Upper lobe of left lung (tissue), 4 donors: ENCODE results near the gene GALR3.

ENCODE experiments used
- CTCF ChIP-seq, 6 experiments: fragments of 450-650 bp in 4 of 6; fragments of 200-600 bp in 2 of 6; sonication (generic) in 2 of 6; IDR thresholded peaks; one replicate each; pipeline ENCODE4 v1.5.1; 2016 to 2019; ENCODE audit warnings: antibody characterized with exemption in 6 of 6
- POLR2A ChIP-seq, 4 donors: fragments of 450-650 bp; IDR thresholded peaks; one replicate each; pipeline ENCODE4 v1.5.1; 2016 to 2017; ENCODE audit warnings: antibody characterized with exemption in 4 of 4, mild to moderate bottlenecking in 2 of 4
- POLR2AphosphoS5 ChIP-seq, 2 donors: sonication (generic); formaldehyde crosslinking; IDR thresholded peaks; one replicate each; pipeline ENCODE4 v1.5.1; 2017; ENCODE audit warnings: antibody characterized with exemption in 2 of 2

- TF ChIP-seq CTCF (IDR thresholded peaks at IDR 0.05) (no peak), POLR2AphosphoS5 (IDR thresholded peaks at IDR 0.05) (no peak), POLR2A (IDR thresholded peaks at IDR 0.05) (no peak)
Observed at GRCh38 chr22:37831472-37831871, 8.3 kb downstream of the GALR3 start.
